HepG2 (cell line): ENCODE results near the gene A1CF.

Source experiments
- NFE2L1 ChIP-seq: sonication (generic); formaldehyde crosslinking; IDR thresholded peaks from 2 replicates; pipeline ENCODE4 v1.4.0; 2020; ENCODE audit warnings: missing genetic modification reagents, mild to moderate bottlenecking, borderline replicate concordance
- POLR2AphosphoS5 ChIP-seq: IDR thresholded peaks from 2 replicates; pipeline ENCODE4 v1.6.1; 2012; ENCODE audit warnings: low read depth, low read length
- TF ChIP-seq, protein P1 (sequence below): IDR thresholded peaks from 2 replicates; pipeline ENCODE4 v1.6.1; 2016; ENCODE audit warnings: low read depth, control low read depth
- TF ChIP-seq, protein P2 (sequence below): sonication (generic); formaldehyde crosslinking; IDR thresholded peaks from 2 replicates; pipeline ENCODE4 v1.4.0; 2020; ENCODE audit warnings: missing genetic modification reagents, low read depth, mild to moderate bottlenecking, borderline replicate concordance
- TF ChIP-seq, protein P3 (sequence below): sonication (generic); formaldehyde crosslinking; IDR thresholded peaks from 2 replicates; pipeline ENCODE4 v1.5.0; 2020; ENCODE audit warnings: missing genetic modification reagents

- TF ChIP-seq, protein P1, sequence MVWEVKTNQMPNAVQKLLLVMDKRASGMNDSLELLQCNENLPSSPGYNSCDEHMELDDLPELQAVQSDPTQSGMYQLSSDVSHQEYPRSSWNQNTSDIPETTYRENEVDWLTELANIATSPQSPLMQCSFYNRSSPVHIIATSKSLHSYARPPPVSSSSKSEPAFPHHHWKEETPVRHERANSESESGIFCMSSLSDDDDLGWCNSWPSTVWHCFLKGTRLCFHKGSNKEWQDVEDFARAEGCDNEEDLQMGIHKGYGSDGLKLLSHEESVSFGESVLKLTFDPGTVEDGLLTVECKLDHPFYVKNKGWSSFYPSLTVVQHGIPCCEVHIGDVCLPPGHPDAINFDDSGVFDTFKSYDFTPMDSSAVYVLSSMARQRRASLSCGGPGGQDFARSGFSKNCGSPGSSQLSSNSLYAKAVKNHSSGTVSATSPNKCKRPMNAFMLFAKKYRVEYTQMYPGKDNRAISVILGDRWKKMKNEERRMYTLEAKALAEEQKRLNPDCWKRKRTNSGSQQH, result no peak
- TF ChIP-seq NFE2L1 (CRISPR knock-in tag) (no peak), POLR2AphosphoS5 (no peak)
- TF ChIP-seq, protein P2, sequence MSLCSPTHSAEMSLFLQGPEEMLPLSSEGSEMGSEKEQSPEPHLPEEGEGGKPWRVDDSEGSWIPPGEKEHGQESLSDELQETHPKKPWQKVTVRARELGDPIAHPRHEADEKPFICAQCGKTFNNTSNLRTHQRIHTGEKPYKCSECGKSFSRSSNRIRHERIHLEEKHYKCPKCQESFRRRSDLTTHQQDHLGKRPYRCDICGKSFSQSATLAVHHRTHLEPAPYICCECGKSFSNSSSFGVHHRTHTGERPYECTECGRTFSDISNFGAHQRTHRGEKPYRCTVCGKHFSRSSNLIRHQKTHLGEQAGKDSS, result no peak
- TF ChIP-seq, protein P3, sequence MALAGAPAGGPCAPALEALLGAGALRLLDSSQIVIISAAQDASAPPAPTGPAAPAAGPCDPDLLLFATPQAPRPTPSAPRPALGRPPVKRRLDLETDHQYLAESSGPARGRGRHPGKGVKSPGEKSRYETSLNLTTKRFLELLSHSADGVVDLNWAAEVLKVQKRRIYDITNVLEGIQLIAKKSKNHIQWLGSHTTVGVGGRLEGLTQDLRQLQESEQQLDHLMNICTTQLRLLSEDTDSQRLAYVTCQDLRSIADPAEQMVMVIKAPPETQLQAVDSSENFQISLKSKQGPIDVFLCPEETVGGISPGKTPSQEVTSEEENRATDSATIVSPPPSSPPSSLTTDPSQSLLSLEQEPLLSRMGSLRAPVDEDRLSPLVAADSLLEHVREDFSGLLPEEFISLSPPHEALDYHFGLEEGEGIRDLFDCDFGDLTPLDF (CRISPR knock-in tag), result no peak
These were observed 34.7 kb downstream of the A1CF start for GRCh38 chr10:50850578-50851230.
